Stimulated activated CD4-positive, alpha-beta T cell treated with anti-CD3 and anti-CD28 coated beads, Interleukin-12 subunit alpha, Interleukin-12 subunit beta, amount 100 ng/mL, for 48 hours (primary cell): ENCODE results near the gene RASGRP4.
"Not testable (repeated sequence)": the region's sequence is repeated elsewhere in the genome, so short reads cannot be mapped to it uniquely, and the experiment has no call there.

Experiments
- DNase-seq, 3 donors: peaks; one replicate each; pipeline ENCODE4 v3.0.0-alpha.2; 2020; ENCODE audit warnings: low read depth in 2 of 3, low spot score in 1 of 3

RASGRP4 gene

DNA sequence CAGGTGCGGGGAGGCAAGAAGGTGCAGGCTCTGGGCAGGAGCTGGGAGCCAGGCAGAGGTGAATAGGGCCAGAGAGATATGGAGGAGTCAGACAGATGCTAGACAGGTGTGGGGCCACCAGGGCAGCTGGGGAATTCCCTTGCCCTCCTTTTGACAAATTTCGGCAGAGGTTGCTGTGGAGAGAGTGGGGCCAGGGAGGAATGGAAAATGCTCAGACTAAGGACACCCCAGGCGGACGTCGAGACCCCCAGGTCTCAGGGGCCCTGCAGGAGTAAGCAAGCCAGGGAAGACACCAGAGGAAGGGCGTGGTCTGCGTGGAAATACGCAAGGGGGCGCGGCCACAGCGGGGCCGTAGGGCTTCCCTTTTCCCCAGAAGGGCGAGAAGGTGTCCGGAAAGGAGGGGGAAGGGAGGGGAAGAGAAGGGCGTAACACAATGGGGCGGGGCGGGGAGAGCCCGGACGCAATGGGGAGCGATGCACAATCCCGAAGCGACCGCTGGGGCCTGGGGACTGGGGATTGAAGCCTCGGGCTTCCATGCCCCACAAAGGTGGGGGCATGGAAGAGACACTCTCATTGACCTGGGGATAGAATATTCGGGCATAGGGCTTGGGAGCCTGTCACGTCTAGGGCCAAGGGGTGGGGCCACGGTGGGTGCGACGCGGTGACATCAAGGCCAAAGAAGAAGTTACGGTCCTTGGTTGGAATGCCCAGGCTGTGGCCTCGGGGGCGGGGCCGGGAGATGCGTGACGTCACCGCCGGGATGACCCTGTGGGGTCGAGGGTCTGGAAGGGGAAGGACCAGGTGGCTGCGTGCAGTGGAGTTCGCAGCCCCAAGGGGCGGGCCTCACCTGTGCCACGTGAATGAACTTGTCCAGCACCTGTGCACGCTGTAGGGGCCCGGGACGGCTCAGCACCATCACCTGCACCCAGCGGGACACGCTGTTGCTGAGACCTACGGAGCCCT is 8.2 kb downstream of the RASGRP4 start:
- DNase-seq = peak in 2 of 3 donors; percentile 57 to 65

GRCh38 chr19:38417146-38417543 is 8.9 kb downstream of the RASGRP4 start:
- no peak for DNase-seq

- no peak for DNase-seq
Measured at GRCh38 chr19:38413416-38413815, 12.6 kb downstream of the RASGRP4 start.

DNA sequence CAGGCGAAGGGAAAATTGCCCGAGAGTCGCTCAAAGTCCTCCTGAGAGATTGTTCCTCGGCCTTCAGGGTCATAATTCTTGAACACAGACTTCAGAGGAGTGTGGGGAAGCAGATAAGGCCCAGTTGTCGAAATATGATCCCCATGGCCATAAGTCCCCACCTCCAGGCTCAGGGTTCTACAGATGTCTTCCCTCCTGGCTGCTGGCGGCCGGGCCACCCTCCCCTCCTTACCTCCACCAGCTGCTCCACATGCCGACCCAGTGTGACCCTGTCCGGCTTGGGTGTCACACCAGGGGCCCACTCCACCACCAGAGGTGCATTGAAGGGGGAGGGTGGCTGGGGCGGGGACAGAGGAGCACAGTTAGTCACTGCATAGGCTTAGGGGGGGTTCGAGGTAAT is 13.1 kb downstream of the RASGRP4 start:
- no peak for DNase-seq

GRCh38 chr19:38412491-38412890 is 13.5 kb downstream of the RASGRP4 start:
- DNase-seq = no peak

DNA sequence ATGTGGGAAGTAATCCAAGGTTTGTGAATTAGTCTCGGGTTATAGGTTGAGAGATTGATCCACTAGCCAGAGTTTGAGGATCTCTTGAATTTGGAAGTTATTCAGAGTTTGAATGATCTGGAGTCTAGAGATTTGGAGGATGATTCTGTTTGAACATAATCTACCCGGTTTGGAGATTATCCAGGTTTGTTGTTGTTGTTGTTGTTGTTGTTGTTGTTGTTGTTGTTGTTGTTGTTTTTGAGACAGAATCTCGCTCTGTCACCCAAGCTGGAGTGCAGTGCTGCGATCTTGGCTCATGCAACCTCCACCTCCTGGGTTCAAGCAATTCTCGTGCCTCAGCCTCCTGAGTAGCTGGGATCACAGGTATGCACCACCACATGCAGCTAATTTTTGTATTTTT is 14.1 kb downstream of the RASGRP4 start:
- DNase-seq = not testable (repeated sequence)

DNA sequence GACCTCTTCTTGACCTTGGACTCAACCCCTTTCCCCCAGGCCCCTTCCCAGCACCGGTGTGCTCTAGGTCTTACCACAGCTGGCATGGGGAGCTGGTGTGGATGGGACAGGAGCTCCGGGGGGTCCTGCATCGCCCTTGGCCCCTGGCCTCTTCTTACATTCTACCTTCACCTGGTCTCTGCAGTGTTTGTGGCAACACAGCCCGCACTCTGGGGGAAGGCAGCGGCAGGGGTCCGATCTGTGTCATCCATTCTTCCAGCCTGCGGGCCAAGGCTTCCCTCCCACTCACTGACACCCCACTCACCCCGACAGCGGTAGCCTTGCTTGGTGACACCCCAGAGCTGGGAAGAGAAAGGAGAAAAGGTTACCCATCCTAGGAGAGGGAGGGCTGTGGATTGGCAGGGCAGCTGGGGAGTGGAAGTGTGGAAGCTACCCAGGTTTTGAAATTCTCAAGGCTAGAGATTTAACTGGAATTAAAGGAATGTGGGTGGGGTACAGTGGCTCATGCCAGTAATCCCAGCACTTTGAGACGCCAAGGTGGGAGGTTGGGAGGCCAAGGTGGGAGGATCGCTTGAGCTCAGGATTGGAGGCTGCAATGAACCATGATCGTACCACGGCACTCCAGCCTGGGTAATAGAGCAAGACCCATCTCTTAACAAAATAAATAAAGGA is 14.8 kb downstream of the RASGRP4 start:
- no peak for DNase-seq

DNA sequence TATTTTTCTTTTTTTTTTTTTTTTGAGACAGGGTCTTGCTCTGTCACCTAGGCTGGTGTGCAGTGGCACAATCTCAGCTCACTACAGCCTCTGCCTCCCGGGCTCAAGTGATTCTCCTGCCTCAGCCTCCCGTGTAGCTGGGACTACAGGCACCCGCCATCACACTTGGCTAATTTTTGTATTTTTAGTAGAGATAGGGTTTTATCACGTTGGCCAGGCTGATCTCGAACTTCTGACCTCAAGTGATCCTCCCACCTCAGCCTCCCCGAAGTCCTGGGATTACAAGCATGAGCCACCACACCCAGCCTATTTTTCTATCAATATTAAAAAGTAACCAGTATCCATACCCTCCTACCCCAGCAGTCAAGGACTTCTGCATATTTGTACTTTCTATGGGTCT is 15.6 kb downstream of the RASGRP4 start:
- not testable (repeated sequence) for DNase-seq

DNA sequence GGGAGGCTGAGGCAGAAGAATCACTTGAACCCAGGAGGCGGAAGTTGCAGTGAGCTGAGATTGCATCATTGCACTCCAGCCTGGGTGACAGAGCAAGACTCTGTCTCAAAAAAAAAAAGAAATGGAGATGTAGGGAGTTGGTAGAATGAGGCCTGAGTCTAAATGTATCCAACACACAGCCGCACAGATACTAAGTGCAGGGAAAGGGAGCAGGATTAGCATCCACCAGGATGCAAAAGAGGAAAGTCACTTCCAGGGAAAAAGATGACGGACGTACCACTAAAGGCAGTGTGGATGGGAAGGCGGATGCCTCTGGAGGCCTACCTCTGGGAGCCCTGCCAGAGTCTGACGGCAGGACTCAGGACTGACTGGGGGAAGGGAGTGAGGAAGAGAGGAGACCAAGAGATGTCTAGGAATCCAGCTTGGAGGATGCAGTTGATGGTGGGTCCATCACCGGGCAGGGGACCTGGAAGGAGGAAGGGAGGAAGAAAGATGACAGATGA is 16.3 kb downstream of the RASGRP4 start:
- DNase-seq = no peak

GRCh38 chr19:38405276-38405675 is 20.7 kb downstream of the RASGRP4 start:
- no peak for DNase-seq

DNA sequence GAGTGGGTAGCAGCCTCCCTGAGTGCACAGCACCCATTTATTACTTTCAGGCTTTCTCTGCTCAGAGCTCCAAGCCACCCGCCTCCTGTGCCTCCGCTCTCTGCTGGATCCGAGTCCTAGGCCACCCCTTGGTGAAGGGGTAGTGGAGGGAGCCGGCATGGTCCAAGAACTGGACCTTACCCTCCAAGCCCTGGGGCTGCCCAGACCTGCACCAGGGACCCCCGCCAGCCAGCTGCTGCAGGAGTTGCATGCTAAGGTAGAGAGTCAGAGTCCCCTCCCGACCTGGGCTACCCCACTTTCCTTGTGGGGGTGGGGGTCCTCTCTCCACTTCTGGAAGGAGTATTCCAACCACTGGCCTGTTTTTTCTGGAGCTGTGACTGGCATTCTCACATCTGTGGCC is 21.2 kb downstream of the RASGRP4 start:
- DNase-seq = no peak

DNA sequence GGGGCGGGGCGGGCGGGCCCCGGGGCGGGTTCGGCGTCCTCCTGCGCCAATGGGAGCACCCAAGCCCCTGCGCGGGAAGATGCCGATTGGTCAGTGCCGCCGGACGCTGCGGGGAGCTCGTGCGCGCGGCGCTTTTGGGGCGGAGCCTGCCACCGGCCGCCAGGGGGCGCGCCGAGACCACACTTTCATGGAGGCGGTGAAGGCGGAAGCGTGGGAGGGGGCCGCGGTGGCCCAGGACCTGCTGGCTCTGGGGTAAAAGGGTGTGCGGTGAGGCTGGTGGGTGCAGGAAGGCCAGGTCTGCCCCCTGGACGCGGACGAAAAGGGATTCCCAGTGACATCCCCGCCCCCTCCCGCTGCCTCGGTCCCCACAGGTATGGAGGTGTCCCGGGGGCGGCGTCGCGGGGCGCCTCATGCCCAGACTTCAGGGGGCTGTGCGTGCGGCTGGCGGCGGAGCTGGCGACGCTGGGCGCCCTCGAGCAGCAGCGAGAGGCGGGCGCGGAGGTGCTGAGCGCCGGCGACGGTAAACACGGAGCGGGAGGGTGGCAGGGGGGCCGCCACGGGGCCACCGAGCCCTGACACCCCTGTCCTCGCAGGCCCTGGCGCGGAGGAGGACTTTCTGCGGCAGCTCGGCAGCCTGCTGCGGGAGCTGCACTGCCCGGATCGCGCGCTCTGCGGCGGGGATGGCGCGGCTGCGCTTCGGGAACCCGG is 22.9 kb downstream of the RASGRP4 start, which contains the start of gene FAM98C:
TSS of gene FAM98C (plus strand) at position 127 of the 708 bp plus-strand sequence. CDS start at position 188, 61 bp downstream.
- DNase-seq = peak; percentile 95 to 96 (median 96)

- no peak for DNase-seq
Measured at GRCh38 chr19:38402623-38402966, 23.4 kb downstream of the RASGRP4 start.

GRCh38 chr19:38401148-38401547 is 24.9 kb downstream of the RASGRP4 start:
- DNase-seq = no peak

DNA sequence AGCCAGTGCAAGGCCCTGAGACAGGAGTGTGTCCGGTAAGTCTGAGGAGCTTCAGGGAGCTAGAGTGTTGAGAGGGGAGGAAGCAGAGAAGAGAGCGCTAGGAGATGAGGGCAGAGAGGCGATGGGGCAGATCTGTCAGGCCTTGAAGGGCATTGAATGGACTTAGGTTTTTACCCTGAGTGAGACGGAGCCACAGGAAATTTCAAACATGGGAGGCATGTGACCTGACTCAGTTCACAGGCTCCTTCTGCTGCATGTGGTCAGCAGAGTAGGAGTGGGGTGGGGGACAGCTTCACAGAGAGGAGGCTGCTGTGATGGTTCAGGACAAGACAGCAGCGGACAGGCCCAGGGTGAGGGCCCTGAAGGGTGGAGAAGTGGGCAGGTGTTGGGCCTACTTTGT is 25.7 kb downstream of the RASGRP4 start:
- no peak for DNase-seq

DNA sequence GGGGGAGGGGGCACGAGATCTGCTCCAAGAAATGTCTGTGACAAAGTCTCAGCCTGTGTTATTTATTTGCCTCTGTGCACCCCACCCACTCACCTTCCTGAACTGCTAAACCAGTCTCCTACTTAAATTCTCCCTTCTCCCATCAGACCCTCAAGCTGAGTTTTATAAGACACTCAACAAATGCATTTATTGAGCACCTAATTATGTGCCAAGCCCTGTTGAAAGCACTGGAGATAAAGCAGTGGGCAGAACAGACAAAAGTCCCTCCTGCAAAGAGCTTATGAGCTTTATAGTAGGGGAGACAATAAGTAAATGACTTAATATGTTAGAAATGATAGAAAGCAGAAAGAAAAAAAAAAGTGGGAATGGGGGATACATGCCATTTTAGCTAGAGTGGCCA is 26.5 kb downstream of the RASGRP4 start:
- no peak for DNase-seq

GRCh38 chr19:38399081-38399480 is 26.9 kb downstream of the RASGRP4 start:
- no peak for DNase-seq

DNA sequence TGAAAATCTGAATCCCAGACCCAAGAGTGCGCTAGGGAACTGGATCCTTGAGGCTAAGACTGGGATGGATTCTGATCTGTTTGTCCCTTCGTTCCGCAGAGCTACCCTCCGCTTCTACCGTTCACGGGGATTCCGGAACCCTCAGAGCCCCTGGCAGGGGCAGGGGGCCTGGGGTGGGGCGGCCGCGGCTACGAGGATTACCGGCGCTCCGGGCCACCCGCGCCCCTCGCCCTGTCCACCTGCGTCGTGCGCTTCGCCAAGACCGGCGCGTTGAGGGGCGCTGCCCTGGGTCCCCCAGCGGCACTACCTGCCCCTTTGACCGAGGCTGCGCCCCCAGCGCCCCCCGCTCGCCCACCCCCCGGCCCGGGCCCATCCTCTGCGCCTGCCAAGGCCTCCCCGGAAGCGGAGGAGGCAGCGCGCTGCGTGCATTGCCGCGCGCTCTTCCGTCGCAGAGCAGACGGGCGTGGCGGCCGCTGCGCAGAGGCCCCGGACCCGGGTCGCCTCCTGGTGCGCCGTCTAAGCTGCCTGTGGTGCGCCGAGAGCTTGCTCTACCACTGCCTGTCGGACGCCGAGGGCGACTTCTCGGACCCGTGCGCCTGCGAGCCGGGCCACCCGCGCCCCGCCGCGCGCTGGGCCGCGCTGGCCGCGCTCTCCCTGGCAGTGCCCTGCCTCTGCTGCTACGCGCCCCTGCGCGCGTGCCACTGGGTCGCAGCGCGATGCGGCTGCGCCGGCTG is 30.5 kb downstream of the RASGRP4 start:
- DNase-seq = peak in 1 of 3 donors; percentile 31

- DNase-seq = peak; percentile 61 to 74 (median 67)
Measured at GRCh38 chr19:38394488-38394887, 31.5 kb downstream of the RASGRP4 start.

DNA sequence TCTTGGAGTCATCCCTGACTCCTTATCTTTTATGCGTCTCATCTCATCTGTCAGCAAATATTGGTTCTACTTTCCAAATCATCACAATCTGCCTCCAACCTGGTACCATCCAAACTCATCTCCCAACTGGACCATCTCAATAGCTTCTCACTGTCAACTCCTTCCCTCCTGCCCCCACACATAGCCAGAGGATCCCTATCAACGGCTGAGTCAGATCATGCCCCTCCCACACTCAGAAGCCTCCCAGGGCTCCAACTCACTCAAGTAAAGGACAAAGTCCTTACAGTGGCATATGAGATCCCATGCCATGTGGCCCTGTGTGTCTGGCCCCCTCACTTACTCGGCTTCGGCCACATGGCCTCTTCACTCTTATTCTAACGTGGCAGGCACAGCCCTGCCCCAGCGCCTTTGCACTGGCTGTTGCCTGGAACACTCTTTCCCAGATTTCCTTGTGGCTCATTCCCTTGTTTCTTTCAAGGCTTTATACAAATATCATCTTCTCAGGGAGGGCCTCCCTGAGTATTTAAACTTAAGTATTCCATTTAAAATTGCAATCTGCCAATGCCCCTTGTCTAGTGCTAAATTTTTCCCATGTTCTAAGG is 33.2 kb downstream of the RASGRP4 start:
- DNase-seq = no peak
